CD4-positive, alpha-beta T cell (primary cell): ENCODE results near the gene FOXC2. TPM values are rescaled to one million over a fixed set of nuclear protein-coding genes. Genes with fewer than 3 reads are reported as not detected.

Source experiments
- ATAC-seq: fragments of 200-7000 bp; cut with Tn5 transposase; one replicate; pipeline ENCODE4 v1.10.0; 2022; ENCODE audit warnings: mild to moderate bottlenecking; ENCODE audit not compliant: poor library complexity
- CTCF ChIA-PET: fragments of 350-600 bp; sonication (Branson Sonifier 250); formaldehyde crosslinking; loops from one replicate; lab custom pipeline; 2021; ENCODE audit warnings: antibody characterized with exemption, inconsistent platforms; lab: Charles Lee
- POLR2A ChIA-PET: fragments of 350-600 bp; sonication (Branson Sonifier 250); formaldehyde crosslinking; loops from one replicate; lab custom pipeline; 2021; ENCODE audit warnings: antibody characterized with exemption, inconsistent platforms; lab: Charles Lee
- DNase-seq, 14 experiments: peaks; one replicate each; pipeline ENCODE4 v3.0.0-alpha.2; 2013 to 2020; ENCODE audit warnings: mixed read lengths in 2 of 14
- H3K27ac ChIP-seq, 2 donors: one replicate each; pipeline versions ENCODE4 v1.5.1 to v1.7.0; 2013; ENCODE audit warnings: low read length in 2 of 2, low read depth in 1 of 2, mild to moderate bottlenecking in 1 of 2
- H3K27me3 ChIP-seq, 2 experiments: 1 replicate in 1 of 2; 2 replicates in 1 of 2; pipeline versions ENCODE4 v1.6.1 to v1.7.0; 2013; ENCODE audit warnings: low read length in 2 of 2, control low read depth in 1 of 2, mild to moderate bottlenecking in 1 of 2, moderate library complexity in 1 of 2; ENCODE audit not compliant: insufficient read depth in 2 of 2, control insufficient read depth in 1 of 2
- H3K36me3 ChIP-seq: one replicate; pipeline ENCODE4 v1.6.1; 2013; ENCODE audit warnings: low read length, control low read depth; ENCODE audit not compliant: insufficient read depth
- H3K4me1 ChIP-seq: one replicate; pipeline ENCODE4 v1.6.1; 2013; ENCODE audit warnings: low read length, control low read depth; ENCODE audit not compliant: insufficient read depth
- H3K4me3 ChIP-seq: one replicate; pipeline ENCODE4 v1.5.1; 2013; ENCODE audit warnings: mild to moderate bottlenecking, low read length, moderate library complexity
- H3K9me3 ChIP-seq, 2 experiments: 1 replicate in 1 of 2; 2 replicates in 1 of 2; pipeline versions ENCODE4 v1.6.1 to v1.7.0; 2013; ENCODE audit warnings: low read length in 2 of 2, mild to moderate bottlenecking in 2 of 2, control low read depth in 1 of 2, moderate library complexity in 1 of 2; ENCODE audit not compliant: control insufficient read depth in 1 of 2, insufficient read depth in 1 of 2
- H3K27ac Mint-ChIP-seq: one replicate; pipeline ENCODE4 v1.8.0; 2020; ENCODE audit warnings: mixed read lengths
- H3K27me3 Mint-ChIP-seq: one replicate; pipeline ENCODE4 v1.8.0; 2021; ENCODE audit warnings: mixed read lengths
- H3K36me3 Mint-ChIP-seq: one replicate; pipeline ENCODE4 v1.8.0; 2021; ENCODE audit warnings: low read depth, mixed read lengths
- H3K4me1 Mint-ChIP-seq: one replicate; pipeline ENCODE4 v1.8.0; 2021; ENCODE audit warnings: low read depth, mixed read lengths
- H3K4me3 Mint-ChIP-seq: one replicate; pipeline ENCODE4 v1.8.0; 2020; ENCODE audit warnings: mild to moderate bottlenecking, mixed read lengths
- H3K9me3 Mint-ChIP-seq: one replicate; pipeline ENCODE4 v1.8.0; 2020; ENCODE audit warnings: mixed read lengths
- intact Hi-C, 2 experiments: fragments of 100-400 bp; cut with DNase I in 1 of 2; cut with micrococcal nuclease in 1 of 2; formaldehyde crosslinking; loops; one replicate each; pipeline versions ENCODE4 v1.15.1 to v1.9.0; 2023 to 2025; cut with DNase I, micrococcal nuclease
- total RNA-seq, 174 experiments: library from RNA in 2 of 174; stranded (reverse) in 2 of 174; gene quantifications; one replicate each; pipeline ENCODE4 v1.2.3 and lab custom pipeline; 2021 to 2026
- TF ChIP-seq, protein P1 (sequence below): fragments of 200-600 bp; IDR thresholded peaks from one replicate; pipeline ENCODE4 v1.8.0; 2022; ENCODE audit warnings: antibody characterized with exemption, mild to moderate bottlenecking

Gene FOXC2
- total RNA-seq, 2 experiments from 2014 or later, result 0.11 to 0.19 TPM

DNA sequence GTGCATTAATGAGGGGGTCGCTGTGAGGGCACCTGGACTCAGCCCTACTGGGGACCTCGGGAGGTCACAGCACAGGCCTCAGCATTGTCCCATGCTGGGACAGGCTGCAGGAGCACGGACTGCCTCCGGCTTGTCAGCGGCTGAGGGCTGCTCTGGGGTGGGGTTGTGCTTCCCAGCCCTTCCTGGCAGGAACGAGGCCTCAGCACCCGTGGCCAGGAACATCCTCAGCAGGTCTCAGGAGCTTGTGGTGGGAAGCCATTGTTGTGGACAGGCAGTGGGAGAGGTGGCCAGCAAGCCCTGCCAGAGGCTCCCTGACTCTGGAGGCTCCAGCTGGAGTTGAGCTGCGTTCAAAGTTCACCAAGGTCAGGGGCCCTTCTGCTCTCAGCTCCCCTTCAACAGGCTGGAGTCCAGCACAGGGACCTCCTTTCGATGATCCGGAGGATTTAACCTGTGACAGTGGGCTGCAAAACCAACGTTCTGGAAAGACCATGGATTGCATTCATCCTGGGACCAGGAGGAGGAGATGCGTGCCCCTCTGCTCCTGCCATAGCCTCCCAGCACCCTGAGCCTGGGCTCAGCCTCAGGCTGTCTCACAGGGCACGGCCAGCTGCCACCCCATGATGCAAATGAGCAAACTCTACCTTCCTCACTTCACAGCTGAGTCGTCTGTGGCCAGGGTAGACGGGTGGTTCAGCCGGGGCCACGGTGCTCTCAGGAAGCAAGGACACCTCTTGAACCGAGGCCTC lies 44.3 kb downstream of the FOXC2 start:
- H3K27me3 ChIP-seq, result peaks cover 0 to 13% of the 10 kb centered on the region in 2 experiments
- intact Hi-C loops, result no loop called here
- DNase-seq (no peak), ATAC-seq (no peak)
- no peaks in the 10 kb centered on the region for H3K36me3 Mint-ChIP-seq
- POLR2A ChIA-PET, result no interaction called here
- TF ChIP-seq, protein P1, sequence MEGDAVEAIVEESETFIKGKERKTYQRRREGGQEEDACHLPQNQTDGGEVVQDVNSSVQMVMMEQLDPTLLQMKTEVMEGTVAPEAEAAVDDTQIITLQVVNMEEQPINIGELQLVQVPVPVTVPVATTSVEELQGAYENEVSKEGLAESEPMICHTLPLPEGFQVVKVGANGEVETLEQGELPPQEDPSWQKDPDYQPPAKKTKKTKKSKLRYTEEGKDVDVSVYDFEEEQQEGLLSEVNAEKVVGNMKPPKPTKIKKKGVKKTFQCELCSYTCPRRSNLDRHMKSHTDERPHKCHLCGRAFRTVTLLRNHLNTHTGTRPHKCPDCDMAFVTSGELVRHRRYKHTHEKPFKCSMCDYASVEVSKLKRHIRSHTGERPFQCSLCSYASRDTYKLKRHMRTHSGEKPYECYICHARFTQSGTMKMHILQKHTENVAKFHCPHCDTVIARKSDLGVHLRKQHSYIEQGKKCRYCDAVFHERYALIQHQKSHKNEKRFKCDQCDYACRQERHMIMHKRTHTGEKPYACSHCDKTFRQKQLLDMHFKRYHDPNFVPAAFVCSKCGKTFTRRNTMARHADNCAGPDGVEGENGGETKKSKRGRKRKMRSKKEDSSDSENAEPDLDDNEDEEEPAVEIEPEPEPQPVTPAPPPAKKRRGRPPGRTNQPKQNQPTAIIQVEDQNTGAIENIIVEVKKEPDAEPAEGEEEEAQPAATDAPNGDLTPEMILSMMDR, result no peak
- CTCF ChIA-PET, result no interaction called here
- H3K36me3 ChIP-seq, result no peaks in the 10 kb centered on the region
- H3K4me3 ChIP-seq, result no peak overlapping the region
- H3K27me3 Mint-ChIP-seq, result peaks cover 49% of the 10 kb centered on the region
- no peak overlapping the region for H3K4me3 Mint-ChIP-seq
- no peaks in the 10 kb centered on the region for H3K4me1 Mint-ChIP-seq
- no peaks in the 10 kb centered on the region for H3K9me3 ChIP-seq
- H3K9me3 Mint-ChIP-seq, result no peaks in the 10 kb centered on the region
- H3K4me1 ChIP-seq, result no peaks in the 10 kb centered on the region
- no peak overlapping the region for H3K27ac ChIP-seq
- no peak overlapping the region for H3K27ac Mint-ChIP-seq

GRCh38 chr16:86611525-86611855 lies 44.9 kb downstream of the FOXC2 start:
- Histone ChIP-seq H3K27ac (no peak overlapping the region), H3K4me1 (no peaks in the 10 kb centered on the region), H3K9me3 (no peaks in the 10 kb centered on the region), H3K4me3 (no peak overlapping the region), H3K36me3 (no peaks in the 10 kb centered on the region), H3K27me3 (peaks cover 0 to 13% of the 10 kb centered on the region in 2 experiments)
- H3K27me3 Mint-ChIP-seq, result peaks cover 45% of the 10 kb centered on the region
- H3K27ac Mint-ChIP-seq, result no peak overlapping the region
- H3K4me1 Mint-ChIP-seq, result no peaks in the 10 kb centered on the region
- ChIA-PET CTCF (no interaction called here), POLR2A (no interaction called here)
- no peak for DNase-seq
- intact Hi-C loops, result no loop called here
- H3K4me3 Mint-ChIP-seq, result no peak overlapping the region
- no peaks in the 10 kb centered on the region for H3K36me3 Mint-ChIP-seq
- no peaks in the 10 kb centered on the region for H3K9me3 Mint-ChIP-seq
- TF ChIP-seq, protein P1, result no peak
- ATAC-seq, result no peak

GRCh38 chr16:86611941-86612340 lies 45.3 kb downstream of the FOXC2 start:
- intact Hi-C loops, result no loop called here
- CTCF ChIA-PET, result no interaction called here
- H3K4me3 ChIP-seq, result no peak overlapping the region
- Mint-ChIP-seq H3K4me1 (no peaks in the 10 kb centered on the region), H3K36me3 (no peaks in the 10 kb centered on the region), H3K27me3 (peaks cover 45% of the 10 kb centered on the region), H3K27ac (no peak overlapping the region), H3K9me3 (no peaks in the 10 kb centered on the region), H3K4me3 (no peak overlapping the region)
- no peak for DNase-seq
- POLR2A ChIA-PET, result no interaction called here
- TF ChIP-seq, protein P1, result no peak
- no peak for ATAC-seq
- H3K27me3 ChIP-seq, result peaks cover 0 to 13% of the 10 kb centered on the region in 2 experiments
- H3K27ac ChIP-seq, result no peak overlapping the region
- no peaks in the 10 kb centered on the region for H3K4me1 ChIP-seq
- H3K36me3 ChIP-seq, result no peaks in the 10 kb centered on the region
- no peaks in the 10 kb centered on the region for H3K9me3 ChIP-seq
